Stimulated activated naive CD8-positive, alpha-beta T cell treated with anti-CD3 and anti-CD28 coated beads, Interleukin-15, Interleukin-2, amounts not matched to agents 100 ng/mL and 50 ng/mL, for 24 hours (primary cell): ENCODE measurements around the gene ASB13.

ENCODE experiments used
- H3K27ac Mint-ChIP-seq: one replicate; pipeline ENCODE4 v1.8.0; 2021; ENCODE audit warnings: mild to moderate bottlenecking, mixed read lengths
- H3K27me3 Mint-ChIP-seq: one replicate; pipeline ENCODE4 v1.8.0; 2021; ENCODE audit warnings: mixed read lengths
- H3K36me3 Mint-ChIP-seq: one replicate; pipeline ENCODE4 v1.8.0; 2021; ENCODE audit warnings: low read depth, mixed read lengths
- H3K4me1 Mint-ChIP-seq: one replicate; pipeline ENCODE4 v1.8.0; 2021; ENCODE audit warnings: low read depth, mixed read lengths
- H3K4me3 Mint-ChIP-seq: one replicate; pipeline ENCODE4 v1.8.0; 2021; ENCODE audit warnings: mild to moderate bottlenecking, mixed read lengths
- H3K9me3 Mint-ChIP-seq: one replicate; pipeline ENCODE4 v1.8.0; 2021; ENCODE audit warnings: mixed read lengths

The ASB13 gene

DNA sequence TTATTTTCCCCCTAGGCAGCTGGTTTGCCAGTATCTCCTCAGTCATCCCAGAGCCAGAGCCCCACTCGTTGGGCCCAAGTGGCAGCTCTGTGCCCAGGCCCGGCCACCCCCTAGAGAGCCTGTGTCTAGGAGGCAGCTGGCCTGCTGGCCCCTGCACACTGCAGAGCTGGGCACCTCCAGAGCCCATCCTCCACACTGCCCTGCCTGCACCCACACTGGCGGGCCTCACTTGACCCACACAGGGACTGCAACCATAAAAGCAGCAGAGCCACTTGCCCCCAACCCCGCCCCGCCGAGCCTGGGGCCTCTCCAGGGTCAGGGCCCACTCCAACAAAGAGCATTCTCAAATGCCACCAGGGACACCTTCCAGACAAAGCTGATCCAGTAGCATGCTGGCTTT, 5.4 kb downstream of the ASB13 start:
- Mint-ChIP-seq H3K4me1 (peaks cover 30% of the 10 kb centered on the region), H3K4me3 (no peak overlapping the region), H3K36me3 (no peaks in the 10 kb centered on the region), H3K27me3 (no peaks in the 10 kb centered on the region), H3K27ac (no peak overlapping the region), H3K9me3 (no peaks in the 10 kb centered on the region)

DNA sequence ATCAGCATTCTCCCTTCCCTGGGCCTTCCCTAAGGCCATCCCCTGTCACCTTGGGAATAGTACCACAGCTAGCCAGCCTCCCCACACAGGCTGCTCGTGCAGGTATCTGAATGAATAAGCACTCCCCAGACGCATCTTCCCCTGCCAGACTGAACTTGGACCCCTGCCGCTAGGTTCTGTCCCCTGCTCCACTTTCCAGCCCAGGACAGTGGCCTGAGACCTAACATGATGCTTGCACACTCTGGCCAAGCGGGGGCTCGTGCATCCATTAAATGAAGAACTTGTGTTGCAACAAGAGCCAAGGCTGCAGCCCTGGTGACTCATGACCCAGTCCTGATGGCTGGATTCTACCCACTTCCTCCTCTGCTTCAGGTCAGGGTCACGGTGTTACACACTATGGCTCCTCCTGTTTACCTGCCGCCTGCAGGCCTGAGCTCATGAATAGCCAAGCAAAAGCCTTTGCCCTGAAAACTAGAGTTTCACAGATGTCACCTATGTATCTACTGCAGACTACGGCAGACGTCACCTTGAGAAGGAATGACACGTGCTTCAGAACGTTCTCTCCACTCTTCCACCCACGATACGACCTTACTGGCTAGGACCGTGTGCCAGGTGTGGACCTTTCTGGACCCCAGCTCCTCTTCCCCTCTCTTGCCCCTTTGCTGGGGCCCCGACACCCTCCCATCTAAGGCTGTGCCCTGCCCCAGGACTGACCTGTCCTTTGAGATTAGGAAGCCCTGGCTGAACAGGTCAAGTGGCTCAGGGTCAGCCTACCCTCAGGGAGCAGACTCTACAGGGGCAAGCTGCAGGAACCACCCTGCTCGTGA, 6.5 kb downstream of the ASB13 start:
- no peaks in the 10 kb centered on the region for H3K9me3 Mint-ChIP-seq
- no peak overlapping the region for H3K27ac Mint-ChIP-seq
- no peaks in the 10 kb centered on the region for H3K27me3 Mint-ChIP-seq
- peaks cover 34% of the 10 kb centered on the region for H3K4me1 Mint-ChIP-seq
- H3K4me3 Mint-ChIP-seq = no peak overlapping the region
- H3K36me3 Mint-ChIP-seq = no peaks in the 10 kb centered on the region

DNA sequence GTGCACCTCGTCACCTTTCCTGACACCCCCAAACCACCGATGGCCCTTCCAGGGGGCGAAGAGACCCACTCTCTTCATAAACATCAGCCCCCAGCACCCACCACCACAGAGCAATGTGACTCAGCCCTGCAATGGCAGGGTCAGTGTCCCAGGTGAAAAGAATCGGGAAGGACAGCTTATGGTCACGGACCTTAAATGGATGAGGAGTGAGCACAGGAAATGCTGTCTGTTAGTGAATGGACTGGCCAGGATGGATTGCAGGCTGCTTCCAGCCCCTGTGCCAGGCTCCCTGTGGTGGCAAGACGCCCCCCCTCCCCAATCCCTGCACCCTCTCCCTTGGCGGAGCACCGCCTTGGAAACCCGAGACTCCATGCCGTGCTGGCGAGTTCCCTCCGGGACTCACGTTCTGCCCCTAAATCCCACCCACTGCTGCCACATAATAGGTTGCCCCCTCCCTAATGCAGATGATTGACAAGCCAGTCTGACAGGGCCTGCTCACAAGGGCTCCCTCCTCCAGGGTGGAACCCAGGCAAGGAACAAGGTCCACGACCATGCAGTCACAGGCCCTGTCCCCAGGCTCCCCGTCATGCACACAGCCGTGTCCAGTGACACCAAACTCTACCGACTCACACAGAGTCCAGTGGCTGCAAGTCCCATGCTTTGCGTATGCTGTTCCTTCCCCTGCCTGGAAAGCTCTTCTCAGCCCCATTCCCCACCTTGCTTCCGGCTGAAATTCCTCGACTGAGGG, 7.3 kb downstream of the ASB13 start:
- H3K27me3 Mint-ChIP-seq = no peaks in the 10 kb centered on the region
- H3K4me3 Mint-ChIP-seq = no peak overlapping the region
- peaks cover 38% of the 10 kb centered on the region for H3K4me1 Mint-ChIP-seq
- H3K27ac Mint-ChIP-seq = no peak overlapping the region
- H3K36me3 Mint-ChIP-seq = no peaks in the 10 kb centered on the region
- no peaks in the 10 kb centered on the region for H3K9me3 Mint-ChIP-seq

GRCh38 chr10:5656737-5657579, 9.4 kb downstream of the ASB13 start:
- H3K27me3 Mint-ChIP-seq = no peaks in the 10 kb centered on the region
- H3K36me3 Mint-ChIP-seq = no peaks in the 10 kb centered on the region
- peak overlapping the region; percentile 51 for H3K27ac Mint-ChIP-seq
- H3K4me1 Mint-ChIP-seq = peaks cover 38% of the 10 kb centered on the region
- H3K4me3 Mint-ChIP-seq = no peak overlapping the region
- no peaks in the 10 kb centered on the region for H3K9me3 Mint-ChIP-seq

GRCh38 chr10:5655121-5655520, 11.3 kb downstream of the ASB13 start:
- no peak overlapping the region for H3K4me3 Mint-ChIP-seq
- H3K9me3 Mint-ChIP-seq = no peaks in the 10 kb centered on the region
- no peaks in the 10 kb centered on the region for H3K36me3 Mint-ChIP-seq
- peak overlapping the region; percentile 19 for H3K27ac Mint-ChIP-seq
- no peaks in the 10 kb centered on the region for H3K27me3 Mint-ChIP-seq
- H3K4me1 Mint-ChIP-seq = peaks cover 32% of the 10 kb centered on the region

- Mint-ChIP-seq H3K4me1 (peaks cover 27% of the 10 kb centered on the region), H3K9me3 (no peaks in the 10 kb centered on the region), H3K4me3 (no peak overlapping the region), H3K36me3 (no peaks in the 10 kb centered on the region), H3K27me3 (no peaks in the 10 kb centered on the region), H3K27ac (no peak overlapping the region)
Observed at GRCh38 chr10:5654218-5654755, 12.1 kb downstream of the ASB13 start.

DNA sequence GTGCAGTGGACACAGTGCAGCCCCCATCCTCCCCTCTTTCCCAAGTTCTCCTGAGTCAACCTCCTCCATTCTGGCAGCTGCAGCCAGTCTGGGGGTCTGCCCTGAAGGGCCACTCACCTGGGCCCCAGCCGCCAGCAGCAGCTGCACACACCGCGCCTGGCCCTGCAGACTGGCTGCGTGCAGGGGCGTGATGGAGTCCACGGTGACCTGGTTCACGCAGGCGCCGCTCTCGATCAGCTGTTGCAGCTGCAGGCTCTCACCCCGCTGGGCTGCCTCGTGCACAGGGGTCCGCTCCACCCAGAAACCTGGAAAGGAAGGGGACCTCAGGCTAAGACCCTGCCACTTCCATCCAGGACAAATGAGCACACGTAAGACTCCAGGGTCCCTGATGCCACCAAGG, 13.6 kb downstream of the ASB13 start:
- H3K9me3 Mint-ChIP-seq = no peaks in the 10 kb centered on the region
- peaks cover 27% of the 10 kb centered on the region for H3K4me1 Mint-ChIP-seq
- H3K27me3 Mint-ChIP-seq = no peaks in the 10 kb centered on the region
- no peak overlapping the region for H3K27ac Mint-ChIP-seq
- H3K4me3 Mint-ChIP-seq = no peak overlapping the region
- H3K36me3 Mint-ChIP-seq = peaks cover 6% of the 10 kb centered on the region

- peaks cover 9% of the 10 kb centered on the region for H3K36me3 Mint-ChIP-seq
- no peak overlapping the region for H3K27ac Mint-ChIP-seq
- H3K4me1 Mint-ChIP-seq = peaks cover 13% of the 10 kb centered on the region
- H3K4me3 Mint-ChIP-seq = no peak overlapping the region
- H3K9me3 Mint-ChIP-seq = no peaks in the 10 kb centered on the region
- no peaks in the 10 kb centered on the region for H3K27me3 Mint-ChIP-seq
Observed at GRCh38 chr10:5651388-5651764, 15.0 kb downstream of the ASB13 start.

- Mint-ChIP-seq H3K27ac (no peak overlapping the region), H3K4me3 (no peak overlapping the region)
Observed at GRCh38 chr10:5650664-5651387, 15.6 kb downstream of the ASB13 start.

GRCh38 chr10:5649746-5650145, 16.6 kb downstream of the ASB13 start:
- Mint-ChIP-seq H3K27ac (no peak overlapping the region), H3K4me1 (peaks cover 11% of the 10 kb centered on the region), H3K36me3 (peaks cover 9% of the 10 kb centered on the region)

More at GRCh38 chr10:5650664-5651387, 15.6 kb downstream of the ASB13 start:
- H3K36me3 Mint-ChIP-seq = peaks cover 9% of the 10 kb centered on the region
- peaks cover 14% of the 10 kb centered on the region for H3K4me1 Mint-ChIP-seq
- H3K27me3 Mint-ChIP-seq = no peaks in the 10 kb centered on the region
- no peaks in the 10 kb centered on the region for H3K9me3 Mint-ChIP-seq

DNA sequence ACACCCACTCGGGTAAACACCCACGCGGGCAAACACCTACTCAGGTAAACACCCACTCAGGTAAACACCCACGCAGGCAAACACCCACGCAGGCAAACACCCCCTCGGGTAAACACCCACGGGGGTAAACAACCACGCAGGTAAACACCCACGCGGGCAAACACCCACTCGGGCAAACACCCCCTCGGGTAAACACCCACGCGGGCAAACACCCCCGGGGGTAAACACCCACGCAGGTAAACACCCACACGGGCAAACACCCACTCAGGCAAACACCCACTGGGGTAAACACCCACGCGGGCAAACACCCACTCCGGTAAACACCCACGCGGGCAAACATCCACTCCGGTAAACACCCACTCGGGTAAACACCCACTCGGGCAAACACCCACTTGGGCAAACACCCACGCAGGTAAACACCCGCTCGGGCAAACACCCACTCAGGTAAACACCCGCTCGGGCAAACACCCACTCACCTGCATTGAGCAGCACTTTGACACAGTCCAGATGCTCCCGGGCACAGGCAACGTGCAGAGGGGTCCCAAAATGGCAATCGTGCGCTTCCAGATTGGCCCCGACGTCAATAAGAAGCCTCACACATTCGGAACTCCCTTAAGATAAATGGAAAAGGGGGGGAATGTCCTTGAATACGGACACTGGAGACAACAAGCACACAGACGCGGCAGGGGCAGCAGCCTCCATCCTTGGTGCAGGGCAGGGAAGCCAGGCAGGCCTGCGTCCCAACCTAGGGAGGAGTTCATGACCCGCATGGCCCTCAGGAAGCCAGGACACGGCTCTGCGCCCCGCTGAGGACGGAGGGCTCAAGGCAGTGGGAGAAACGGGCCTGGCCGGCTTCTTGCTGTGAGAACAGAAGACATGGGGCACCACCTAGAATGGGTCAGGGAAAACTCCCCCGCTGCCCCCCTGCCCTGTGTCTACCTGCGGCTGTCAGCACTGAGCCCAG, 17.6 kb downstream of the ASB13 start:
- Mint-ChIP-seq H3K27me3 (no peaks in the 10 kb centered on the region), H3K27ac (peak overlapping the region; percentile 87), H3K36me3 (peaks cover 9% of the 10 kb centered on the region), H3K4me3 (peak overlapping the region; percentile 53), H3K9me3 (no peaks in the 10 kb centered on the region), H3K4me1 (peaks cover 7% of the 10 kb centered on the region)

More at GRCh38 chr10:5649746-5650145, 16.6 kb downstream of the ASB13 start:
- no peak overlapping the region for H3K4me3 Mint-ChIP-seq
- no peaks in the 10 kb centered on the region for H3K27me3 Mint-ChIP-seq
- H3K9me3 Mint-ChIP-seq = no peaks in the 10 kb centered on the region

- H3K36me3 Mint-ChIP-seq = peaks cover 9% of the 10 kb centered on the region
- H3K27ac Mint-ChIP-seq = peak overlapping the region; percentile 83
- no peaks in the 10 kb centered on the region for H3K9me3 Mint-ChIP-seq
- no peaks in the 10 kb centered on the region for H3K27me3 Mint-ChIP-seq
- H3K4me1 Mint-ChIP-seq = peaks cover 7% of the 10 kb centered on the region
- H3K4me3 Mint-ChIP-seq = peak overlapping the region; percentile 49
Observed at GRCh38 chr10:5647507-5648240, 18.7 kb downstream of the ASB13 start.
